GM19468 (cell line): ENCODE data around the gene ZNF467.

Source experiments
- ATAC-seq: cut with Tn5 transposase; IDR thresholded peaks from one replicate; pipeline ENCODE4 v1.9.1; 2021; ENCODE audit warnings: mild to moderate bottlenecking, moderate library complexity, moderate number of reproducible peaks; ENCODE audit not compliant: unreplicated experiment; ENCODE audit errors: extremely low read depth

Gene ZNF467

DNA sequence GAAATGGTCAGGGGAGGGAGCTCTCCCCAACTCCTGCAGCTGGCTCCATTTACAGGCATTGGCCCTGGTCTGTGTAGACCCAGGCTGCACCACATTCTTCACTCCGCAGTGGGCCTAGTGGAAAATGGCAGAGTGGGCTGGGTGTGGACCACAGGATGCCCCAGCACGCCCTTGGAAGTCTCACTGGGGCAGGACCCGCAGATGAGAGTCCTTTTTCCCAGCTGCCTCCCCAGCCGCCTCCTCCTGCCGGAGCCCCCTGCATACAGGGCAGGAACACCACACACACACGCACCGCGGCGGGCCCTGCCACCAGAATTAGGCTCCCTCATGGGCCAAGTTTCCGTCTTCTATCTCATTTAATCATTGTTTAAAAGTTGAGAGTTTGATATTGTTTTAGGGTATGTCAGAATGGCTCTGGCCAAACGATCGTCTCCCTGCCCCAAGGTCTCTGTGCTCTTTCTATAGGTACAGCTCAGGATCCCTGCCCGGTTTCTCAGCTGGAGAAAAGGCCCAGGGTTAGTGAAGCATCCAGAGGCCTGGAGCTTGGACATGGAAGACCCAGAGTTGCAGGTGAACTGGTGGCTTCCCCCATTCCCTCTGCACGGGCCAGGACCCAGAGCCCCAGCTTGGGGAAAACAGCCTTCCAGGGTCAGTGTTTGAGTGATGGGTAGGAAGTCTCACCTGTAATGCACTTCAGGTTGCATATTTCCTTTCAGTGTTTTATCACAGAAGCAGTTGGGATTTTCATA lies 42.0 kb downstream of the ZNF467 start:
- no peak for ATAC-seq

DNA sequence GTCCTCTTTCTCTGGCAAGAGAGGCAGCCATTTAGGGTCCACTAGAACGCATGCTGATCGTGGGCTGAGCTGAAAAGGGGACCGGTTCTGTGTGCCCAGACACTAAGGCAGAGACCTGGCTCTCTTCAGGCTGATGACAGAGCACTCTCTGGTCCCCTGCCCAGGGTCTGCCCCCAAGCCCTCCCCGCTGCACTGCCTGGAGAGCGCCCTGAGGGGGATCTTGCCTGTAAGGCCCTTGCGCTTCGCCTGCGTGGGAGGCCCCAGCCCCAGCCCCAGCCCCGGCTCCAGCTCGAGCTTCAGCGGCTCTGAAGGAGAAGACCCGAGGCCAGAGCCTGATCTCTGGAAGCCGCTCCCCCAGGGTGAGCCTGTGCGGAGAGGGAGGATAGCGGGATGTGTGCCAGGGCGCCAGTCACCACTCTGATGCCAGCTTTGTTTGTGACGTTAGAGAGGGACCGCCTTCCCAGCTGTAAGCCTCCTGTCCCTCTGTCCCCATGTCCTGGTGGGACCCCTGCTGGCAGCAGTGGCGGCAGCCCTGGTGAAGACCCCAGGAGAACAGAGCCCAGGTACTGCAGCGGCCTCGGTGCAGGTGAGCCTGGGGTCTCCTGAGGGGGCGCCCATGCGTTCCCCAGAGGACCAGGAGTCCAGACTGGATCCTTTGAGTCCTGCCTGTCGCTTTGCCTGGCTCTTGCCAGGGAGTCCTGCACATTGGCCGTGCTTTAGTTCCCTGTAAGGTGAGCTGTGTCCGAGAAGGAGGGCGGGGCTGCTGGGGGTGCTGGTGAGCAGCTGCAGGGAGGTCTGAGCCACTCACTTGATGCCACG lies 43.2 kb downstream of the ZNF467 start:
- ATAC-seq, result no peak

DNA sequence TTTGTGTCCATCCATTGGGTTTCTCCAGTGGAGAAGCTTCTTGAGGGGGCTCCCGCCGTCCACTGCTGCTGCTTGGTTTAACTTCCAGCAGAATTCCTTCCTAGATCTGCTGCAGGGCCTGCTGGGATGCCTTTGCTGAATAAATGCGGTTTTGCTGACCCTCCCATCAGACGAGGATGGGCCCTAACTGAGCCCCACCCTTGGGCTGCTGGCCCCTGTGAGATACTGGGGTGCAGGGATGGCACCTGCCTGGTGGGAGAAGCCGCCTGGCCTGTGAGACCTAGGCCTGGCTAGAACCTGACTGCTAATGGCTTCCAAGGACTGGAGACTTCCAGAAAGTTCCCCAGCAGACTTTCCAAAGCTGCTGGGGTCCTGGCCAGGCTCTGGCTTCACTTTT lies 43.8 kb downstream of the ZNF467 start:
- ATAC-seq, result no peak

DNA sequence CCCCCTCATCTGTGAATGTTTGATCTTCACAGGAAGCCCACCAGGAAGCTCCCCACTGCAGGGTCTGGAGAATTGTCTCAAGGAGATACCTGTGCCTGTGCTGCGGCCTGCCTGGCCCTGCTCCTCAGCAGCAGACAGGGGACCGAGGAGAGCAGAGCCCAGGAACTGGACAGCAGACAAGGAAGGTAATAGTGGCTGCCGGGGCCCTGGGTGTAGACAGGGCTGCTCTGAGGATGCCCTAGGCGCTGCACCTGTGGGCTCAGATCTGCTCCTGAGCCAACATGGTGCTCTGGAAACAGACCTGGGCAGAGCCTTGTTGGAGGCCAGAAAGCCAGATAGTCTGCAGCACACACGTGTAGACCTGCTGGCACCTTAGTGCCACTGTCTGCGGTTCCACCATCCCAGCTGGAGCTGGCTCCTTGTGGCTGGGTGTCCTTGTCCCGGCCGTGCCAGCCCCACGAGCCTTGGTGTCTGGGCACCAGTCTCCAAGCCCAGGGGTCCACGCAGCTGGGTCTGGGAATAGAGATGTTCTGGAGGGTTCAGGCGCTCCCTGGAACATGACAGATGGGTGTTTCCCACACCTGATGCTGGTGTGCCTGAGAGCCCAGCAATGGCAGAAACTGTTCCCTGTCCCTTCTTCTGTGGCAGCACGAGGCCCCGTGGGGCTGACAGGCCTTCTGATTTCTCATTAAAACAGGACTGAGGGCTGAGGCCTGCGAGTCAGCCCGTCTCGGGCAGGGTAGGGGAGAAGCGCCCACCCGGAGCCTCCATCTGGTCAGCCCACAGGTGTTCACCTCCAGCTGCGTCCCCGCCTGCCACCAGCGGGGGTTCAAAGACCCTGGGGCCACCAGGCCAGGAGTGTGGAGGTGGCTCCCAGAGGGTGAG lies 44.7 kb downstream of the ZNF467 start:
- ATAC-seq, result no peak

DNA sequence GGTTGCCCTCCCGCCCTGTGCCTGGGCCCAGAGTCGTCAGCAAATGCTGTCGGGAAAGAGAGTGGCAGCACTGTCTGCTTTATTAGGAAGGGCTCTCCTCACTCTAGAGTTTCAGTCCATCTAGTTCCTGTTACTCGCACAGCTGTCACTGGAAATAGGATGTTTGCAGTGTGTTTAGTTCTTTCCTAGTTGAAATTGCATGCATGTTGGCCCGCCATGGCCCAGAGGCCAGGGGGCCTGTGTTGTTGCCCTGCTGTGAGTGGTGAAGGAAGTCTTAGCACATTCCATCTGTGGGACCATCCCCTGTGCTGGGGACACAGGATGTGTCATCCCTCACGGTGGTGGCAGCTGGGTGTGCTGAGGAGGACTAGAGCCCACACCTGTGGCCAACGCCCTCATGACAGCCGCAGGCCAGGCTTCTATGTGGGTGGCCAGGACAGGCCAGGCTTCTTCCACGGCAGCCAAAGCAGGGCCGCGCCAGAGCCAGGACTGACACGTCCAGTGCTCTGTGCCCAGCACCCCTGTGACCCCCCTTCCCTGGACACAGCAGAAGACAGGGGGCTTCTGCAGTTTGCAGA lies 45.4 kb downstream of the ZNF467 start:
- ATAC-seq, result no peak

DNA sequence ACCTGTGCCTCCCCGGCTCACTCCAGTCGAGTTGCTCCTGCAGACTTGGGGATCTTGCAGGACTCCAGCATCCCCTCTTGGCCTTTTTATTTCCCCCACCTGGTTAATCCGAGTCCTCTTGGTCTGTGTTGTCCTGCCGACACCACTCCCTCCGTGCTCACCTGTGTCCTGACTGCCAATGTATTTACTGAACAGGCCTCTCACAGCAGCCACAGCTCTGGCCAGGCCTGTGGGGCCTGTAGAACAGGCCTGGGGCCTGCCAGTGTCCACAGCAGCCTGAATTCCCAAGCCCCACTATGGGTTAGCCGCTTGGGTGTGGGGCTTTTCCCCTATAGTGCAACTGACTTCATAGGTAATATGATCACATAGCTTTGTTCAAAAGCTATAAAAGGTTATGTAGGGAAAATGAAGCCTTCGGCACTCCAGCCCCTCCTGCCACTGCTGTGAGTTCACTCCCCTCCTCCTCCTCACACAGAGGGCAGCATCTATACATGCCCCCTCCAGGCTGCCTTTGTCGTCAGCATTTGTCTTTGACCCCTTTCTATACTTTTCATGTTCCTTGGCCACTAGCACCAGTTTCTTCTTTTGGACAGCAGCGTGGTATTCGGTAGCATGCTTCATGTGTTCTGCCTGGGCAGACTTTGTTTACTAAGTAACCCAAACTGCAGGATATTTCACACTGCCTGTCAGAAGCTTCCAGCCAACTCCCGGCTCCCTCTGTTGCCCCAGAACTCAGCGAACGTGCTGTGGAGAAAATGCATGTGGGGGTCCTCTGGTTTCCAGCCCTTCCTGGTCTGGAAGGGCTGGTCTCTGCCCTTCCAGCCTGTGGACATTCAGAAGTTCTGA lies 46.1 kb downstream of the ZNF467 start:
- no peak for ATAC-seq

DNA sequence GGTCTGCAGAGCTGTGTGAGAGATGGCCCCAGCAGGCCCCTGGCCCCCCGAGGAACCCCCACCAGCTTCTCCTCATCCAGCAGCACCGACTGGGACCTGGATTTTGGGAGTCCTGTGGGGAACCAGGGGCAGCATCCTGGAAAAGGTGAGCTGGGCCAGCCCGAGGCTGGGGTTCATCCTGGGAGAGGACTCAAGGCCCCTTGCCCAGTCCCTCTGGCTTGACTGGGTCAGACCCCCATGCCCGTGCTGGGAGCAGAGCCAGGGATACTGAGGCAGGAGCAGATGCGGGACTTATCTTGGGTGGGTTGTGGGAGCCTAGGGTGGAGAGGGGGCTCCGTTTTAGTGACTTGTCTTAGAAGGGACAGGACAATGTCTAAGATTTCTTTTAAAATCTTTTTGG lies 47.5 kb downstream of the ZNF467 start:
- ATAC-seq, result no peak

DNA sequence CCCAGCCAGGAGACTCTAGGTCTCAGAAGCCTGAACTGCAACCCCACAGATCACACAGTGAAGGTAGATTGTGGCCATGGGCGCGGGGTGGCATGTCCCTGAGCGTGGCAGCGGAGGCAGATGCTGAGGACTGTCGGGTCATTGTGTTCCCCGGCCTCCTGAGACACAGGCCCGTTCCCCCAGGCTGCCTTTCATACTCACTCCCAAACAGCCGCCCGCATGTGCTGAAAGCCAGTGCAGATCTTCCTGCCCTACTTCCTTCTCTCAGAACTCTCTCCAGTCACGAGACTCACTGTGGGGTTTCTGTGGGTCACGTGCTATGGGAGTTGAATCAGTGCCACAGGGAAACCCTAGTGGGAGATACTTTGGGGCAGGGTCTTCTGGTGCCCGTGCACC lies 48.0 kb downstream of the ZNF467 start:
- ATAC-seq, result no peak

DNA sequence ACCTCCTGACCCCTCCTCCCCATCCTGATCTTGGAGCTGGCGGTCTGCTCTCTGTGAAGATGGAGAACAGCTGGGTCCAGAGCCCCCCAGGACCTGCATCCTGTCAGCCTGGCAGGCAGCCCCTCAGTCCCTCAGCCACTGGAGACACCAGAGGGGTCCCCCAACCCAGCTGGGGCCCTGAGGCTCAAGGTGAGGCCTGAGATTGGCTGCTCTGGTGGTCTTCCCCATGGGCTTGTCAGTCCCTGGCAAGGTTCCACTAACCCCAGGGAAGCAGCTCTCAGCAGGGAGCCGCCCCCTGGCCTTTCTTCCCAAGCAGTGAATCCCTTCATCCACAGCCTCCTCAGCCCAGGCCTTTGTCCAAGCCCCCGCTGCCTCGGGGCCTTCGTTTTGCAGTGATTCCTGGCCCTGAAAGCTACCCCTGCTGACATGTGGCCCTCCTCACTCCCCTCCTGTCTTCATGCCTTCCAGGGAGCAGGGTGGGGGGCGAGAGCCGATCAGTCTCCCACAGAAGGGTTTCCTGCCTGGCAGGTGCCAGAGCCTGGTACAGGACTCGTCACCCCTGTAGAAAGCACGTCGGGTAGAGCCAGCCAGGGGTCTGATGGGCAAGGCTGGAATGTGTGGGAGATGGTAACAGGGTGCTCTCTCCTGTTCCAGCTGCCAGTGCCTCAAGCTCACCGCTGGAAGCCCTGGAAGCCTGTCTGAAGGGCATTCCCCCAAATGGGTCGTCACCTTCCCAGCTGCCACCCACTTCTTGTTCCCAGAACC lies 48.5 kb downstream of the ZNF467 start:
- no peak for ATAC-seq

DNA sequence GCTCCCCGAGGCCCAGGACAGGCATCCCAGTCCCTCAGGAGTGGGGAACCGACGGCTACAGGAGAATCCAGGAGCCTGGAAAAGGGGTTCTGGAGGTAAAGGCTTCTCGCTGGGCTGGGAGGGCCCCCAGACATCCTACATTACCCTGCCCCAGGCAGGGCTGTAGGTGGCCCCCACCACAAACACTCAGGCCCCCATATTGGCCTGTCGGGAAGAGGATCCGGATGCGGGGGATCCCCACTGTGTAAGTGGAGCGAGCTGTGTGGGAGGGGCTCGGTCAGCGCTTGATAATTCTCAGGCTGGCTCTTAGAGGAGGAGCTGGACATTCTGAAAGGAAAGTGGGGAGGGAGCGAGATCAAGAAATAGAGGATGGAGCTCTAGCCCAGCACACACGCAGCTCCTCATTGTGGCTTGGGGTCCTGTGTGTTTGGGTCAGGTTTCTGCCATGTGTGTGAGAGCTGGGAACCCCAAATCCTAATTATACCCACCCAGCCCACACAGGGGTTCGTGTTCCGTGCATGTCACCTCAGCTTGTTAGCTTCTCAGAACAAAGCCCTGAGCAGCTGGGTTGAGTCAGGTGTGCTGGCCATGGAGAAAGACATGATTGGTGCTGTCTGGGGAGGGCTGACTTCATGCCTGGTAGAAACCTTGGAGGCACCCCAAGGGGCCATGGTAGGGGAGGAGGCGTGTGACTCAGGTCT lies 49.4 kb downstream of the ZNF467 start:
- no peak for ATAC-seq

DNA sequence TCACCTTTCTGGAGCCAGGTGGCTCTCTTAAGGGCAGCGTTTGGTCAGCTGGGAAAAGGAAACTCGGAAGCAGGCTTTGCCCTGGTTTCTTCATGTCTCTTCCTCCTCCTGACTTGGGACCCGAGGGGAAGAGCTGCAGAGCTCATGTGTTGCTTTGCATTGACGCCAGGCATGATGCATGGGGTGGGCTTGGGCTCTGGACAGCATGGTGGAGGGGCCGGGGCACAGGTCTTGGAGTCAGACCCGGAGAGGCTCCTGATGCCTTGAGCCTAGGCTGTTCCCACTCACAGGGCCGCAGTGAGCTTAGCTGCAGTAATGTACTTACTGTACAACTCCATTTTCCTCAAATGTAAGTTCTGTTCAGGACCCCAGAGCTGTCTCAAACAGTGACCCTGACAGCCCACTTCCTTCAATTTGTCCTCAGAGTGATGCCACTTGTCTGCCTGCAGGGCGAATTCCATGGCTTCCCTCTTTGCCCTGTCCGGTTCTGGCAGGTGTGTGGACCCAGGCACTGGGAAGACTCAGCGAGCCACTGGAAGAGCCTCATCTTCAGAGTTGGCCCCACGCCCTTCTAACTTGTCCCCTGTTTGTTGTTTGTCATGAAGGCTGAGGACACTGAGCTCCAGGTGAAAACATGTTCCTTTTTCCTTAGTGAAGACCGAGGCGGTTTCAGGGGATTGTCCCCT lies 50.2 kb downstream of the ZNF467 start:
- no peak for ATAC-seq

DNA sequence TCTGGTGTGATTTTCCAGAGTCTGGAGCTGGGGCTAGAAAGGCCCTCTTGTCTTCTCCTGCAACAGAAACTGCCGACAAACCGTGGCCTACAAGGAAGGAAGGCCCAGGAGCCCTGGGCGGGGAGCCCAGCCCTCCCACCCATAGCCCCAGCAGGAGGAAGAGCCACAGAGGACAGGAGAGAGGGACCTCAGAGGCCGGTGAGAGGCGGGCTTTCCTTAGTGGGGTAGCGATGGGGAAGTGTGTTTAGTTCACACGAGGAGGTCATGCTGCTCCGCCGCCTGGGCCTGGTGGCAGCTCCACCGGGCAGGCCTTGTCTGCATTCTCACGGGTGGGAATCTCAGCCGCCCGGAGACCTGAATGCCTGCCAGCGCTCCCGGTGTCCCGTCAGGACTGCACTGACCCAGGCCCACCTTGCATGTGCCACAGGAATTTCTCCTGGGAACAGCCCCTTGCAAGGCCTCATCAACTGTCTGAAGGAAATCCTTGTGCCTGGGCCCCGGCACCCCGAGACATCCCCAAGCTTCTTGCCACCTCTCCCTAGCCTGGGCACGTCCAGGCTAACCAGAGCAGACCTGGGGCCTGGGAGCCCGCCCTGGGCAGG lies 50.9 kb downstream of the ZNF467 start:
- ATAC-seq, result no peak

DNA sequence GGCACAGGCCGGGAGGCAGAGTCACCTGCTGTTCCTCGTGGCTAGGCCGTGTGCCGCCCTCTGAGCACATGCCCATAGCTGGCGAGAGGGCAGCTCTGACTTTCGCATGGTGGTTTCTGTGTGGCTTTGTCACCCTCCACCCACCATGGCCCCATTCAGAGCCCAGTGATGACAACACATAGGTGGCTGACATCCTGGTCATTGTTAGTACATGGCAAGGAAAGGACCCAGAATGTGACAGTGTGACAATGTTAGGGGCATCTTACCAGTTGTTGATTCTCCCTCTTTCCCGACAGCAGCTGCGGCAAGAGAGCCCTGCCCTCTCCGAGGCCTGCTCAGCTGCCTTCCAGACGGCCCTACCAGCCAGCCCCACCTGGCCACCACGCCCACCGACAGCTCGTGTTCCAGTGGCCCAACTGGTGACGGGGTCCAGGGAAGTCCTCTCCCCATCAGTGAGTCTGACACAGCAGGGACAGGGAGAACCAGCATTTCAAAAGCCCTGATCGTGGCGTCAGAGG lies 52.2 kb downstream of the ZNF467 start:
- ATAC-seq, result no peak

DNA sequence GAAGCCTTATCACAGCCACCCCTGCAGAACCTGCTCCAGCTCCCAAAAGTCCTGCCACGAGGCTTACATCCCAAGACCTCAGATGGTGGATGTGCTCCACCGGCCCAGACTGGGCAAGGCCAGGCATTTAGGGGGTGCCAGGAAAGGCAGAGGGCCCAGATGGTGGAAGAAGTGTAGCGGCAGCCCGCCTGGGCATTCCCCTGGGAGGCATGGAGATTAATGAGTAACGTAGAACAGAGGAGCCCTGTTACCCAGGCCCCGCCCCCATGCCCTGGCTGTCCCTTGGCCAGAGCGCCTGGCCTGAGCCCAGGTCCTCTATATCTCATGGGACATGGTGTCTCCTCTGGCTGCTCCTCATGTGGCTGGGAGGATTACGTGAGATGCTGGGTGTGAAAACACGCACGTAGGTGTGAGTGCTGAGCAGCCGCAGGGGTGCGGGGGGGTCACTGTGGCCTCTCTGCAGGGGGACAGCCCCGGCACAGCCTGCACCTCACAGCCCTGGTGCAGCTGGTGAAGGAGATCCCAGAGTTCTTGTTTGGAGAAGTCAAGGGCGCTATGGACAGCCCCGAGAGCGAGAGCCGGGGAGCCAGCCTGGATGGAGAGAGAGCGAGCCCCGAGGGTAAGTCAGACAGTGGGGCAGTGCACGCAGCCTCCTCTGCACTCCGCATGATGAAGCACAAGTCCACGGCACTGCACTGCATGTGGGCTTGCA lies 52.9 kb downstream of the ZNF467 start:
- ATAC-seq, result no peak

DNA sequence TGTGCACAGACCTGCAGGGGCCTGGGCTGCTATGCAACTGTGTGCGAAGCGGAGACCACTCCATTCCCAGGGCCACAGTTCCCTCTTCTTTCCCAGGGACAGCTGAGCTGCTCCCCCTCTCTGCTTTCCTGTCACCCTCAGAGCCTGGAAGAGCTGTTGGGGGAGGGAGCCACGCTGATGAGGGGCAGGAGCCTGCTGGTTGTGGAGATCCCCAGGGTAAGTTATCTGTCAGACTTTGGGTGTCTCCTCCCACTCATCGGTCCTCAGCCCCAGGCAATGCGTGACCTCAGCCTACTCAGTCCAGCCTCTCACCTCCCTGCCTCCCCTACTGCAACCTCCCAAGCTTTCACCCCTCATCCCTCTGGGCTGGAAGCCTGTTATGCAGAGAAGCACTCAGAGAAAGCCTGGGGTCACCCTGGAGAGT lies 53.5 kb downstream of the ZNF467 start:
- peak; percentile 24 for ATAC-seq
